Heart left ventricle (tissue), 13 donors: ENCODE data around the gene HIKESHI.

ENCODE experiments used
- POLR2A ChIP-seq, 2 donors: fragments of 450-650 bp; IDR thresholded peaks; one replicate each; pipeline ENCODE4 v1.6.1; 2017; ENCODE audit warnings: antibody characterized with exemption in 2 of 2, mild to moderate bottlenecking in 2 of 2, moderate library complexity in 2 of 2
- TF ChIP-seq, protein P1 (sequence below), 12 donors: fragments of 200-600 bp; sonication (generic) in 4 of 12; IDR thresholded peaks; one replicate each; pipeline versions ENCODE4 v1.5.0 to v1.8.0; 2018 to 2022; ENCODE audit warnings: antibody characterized with exemption in 12 of 12, mild to moderate bottlenecking in 5 of 12
- donor health status: ischemic (EF 13 %, LVEDD 7.1; RV severe dilation, severe dysfunction).
- donor health status: DM: no; HTN: yes; CAD: no.
- donor health status: DM: no; HTN: no; CAD: no.
- donor health status: ischemic (EF 25% LVEDD 6.9; RV normal size, moderate dysfunction).
- donor health status: ischemic (EF 25% LVEDD 5.7; RV mildly dilated, moderate dysfunction).
- donor health status: ischemic (EF 35%, LVEDD 5.7; RV mildly dilated, moderate dysfunction).
- donor health status: nonischemic (EF 11% LVEDD 7.7; RV severe dilation, severe dysfunction).
- donor health status: DM: yes; HTN: yes; CAD: no.
- donor health status: PGD.
- donor health status: ischemic (EF 29% LVEDD 5.4; RV normal size, mild dysfunction).
- donor health status: nonischemic (EF 23%, LVEDD 6.1; RV moderate dilation, normal function).

DNA sequence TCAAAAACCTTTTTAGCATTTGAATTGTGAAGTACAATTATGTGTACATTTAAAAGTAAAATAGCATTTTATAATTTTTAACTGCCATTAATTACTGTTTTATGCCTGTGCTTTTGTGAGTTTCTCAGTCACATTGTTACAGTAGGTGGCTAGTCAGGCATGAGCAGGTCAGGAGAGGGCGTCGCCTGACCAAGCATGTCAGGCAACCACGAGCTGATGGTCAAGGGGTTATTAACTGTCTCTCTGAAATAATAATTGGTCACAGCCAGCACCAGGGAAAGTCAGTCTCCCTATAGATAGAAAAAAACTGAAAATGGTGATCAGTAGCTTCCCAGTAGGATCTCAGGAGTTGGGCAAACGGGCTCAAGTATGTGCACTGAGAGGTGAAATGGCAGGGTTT is 53.2 kb downstream of the HIKESHI start:
- TF ChIP-seq, protein P1, sequence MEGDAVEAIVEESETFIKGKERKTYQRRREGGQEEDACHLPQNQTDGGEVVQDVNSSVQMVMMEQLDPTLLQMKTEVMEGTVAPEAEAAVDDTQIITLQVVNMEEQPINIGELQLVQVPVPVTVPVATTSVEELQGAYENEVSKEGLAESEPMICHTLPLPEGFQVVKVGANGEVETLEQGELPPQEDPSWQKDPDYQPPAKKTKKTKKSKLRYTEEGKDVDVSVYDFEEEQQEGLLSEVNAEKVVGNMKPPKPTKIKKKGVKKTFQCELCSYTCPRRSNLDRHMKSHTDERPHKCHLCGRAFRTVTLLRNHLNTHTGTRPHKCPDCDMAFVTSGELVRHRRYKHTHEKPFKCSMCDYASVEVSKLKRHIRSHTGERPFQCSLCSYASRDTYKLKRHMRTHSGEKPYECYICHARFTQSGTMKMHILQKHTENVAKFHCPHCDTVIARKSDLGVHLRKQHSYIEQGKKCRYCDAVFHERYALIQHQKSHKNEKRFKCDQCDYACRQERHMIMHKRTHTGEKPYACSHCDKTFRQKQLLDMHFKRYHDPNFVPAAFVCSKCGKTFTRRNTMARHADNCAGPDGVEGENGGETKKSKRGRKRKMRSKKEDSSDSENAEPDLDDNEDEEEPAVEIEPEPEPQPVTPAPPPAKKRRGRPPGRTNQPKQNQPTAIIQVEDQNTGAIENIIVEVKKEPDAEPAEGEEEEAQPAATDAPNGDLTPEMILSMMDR (IDR thresholded peaks at IDR 0.05) = no peak
- no peak for TF ChIP-seq POLR2A (IDR thresholded peaks at IDR 0.05)
